HG03457 (cell line): ENCODE results near the gene ADAMTS9.

Source experiments
- ATAC-seq: cut with Tn5 transposase; IDR thresholded peaks from one replicate; pipeline ENCODE4 v1.9.1; 2021; ENCODE audit warnings: moderate number of reproducible peaks; ENCODE audit not compliant: unreplicated experiment

ADAMTS9 gene

DNA sequence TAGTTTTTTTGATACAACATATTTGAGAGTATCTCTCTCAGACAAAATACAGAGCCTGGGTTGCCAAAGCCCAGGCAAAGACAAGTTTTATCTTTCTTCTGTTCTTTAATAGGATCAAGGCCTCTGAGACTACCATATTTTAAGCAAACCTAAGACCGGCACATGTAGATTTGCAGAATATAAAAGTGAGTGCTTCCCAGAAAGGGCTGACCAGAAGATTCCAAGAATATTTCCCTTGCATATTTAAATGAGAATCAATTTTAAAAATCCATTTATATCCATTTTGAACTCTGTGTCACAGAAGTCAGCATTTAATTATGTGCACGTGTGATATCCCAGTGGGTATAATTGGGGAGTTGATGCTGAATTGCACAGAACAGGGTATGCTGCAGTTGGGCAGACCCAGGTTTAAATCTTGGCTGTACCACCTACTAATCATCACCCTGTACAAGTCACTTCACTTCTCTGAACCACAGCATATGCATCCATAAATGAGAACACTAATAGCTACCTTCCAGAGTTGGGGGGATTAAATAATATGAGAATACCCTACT lies 191.9 kb downstream of the ADAMTS9 start:
- no peak for ATAC-seq

- no peak for ATAC-seq
Measured at GRCh38 chr3:64495121-64495780, 192.5 kb downstream of the ADAMTS9 start.

GRCh38 chr3:64494526-64494925 lies 193.3 kb downstream of the ADAMTS9 start:
- no peak for ATAC-seq

DNA sequence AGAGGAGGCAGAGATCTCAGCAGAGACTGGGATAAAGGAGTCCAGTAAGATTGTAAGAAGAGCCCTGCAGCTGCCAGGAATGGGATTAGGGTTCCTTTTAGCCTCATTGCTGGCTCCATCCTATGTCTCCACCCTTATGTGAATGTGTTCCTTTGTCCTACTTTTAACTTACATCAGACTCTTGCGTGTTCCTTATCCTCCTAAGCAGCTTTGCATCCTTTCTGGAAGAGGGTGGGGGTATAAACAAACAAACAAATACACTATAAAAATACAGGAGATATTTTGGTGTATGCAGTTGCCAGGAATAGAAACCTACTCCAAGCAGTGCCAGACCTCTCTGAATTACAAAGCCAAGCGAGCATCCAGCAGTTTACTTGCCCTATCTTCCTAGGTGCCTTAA lies 194.7 kb downstream of the ADAMTS9 start:
- ATAC-seq = no peak

GRCh38 chr3:64491843-64492242 lies 196.0 kb downstream of the ADAMTS9 start:
- no peak for ATAC-seq

DNA sequence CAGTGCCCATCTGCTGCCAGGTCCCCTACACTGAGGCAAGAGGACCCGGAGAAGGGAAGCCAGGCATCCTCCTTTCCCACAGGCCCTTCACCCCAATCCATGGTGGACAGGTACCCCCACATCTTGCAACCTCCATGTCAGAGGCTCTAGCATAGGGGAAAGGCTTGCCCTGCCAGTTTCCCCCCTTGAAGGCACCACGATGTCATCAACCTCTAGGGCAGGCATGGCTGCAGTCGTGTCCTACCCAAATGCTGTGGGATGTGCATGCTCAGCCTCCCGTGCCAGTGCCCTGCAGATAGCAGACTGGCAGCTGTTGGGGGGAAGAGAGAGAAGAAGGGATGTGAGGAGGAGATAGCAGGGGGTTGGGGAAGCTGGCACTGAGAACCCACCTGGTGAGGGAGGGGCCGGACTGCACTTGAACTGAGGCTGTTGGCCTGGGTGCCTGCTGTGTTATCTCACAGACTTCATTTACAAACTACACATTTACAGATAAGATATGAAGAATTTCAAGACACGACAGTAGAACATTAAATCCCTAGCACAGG lies 197.5 kb downstream of the ADAMTS9 start:
- no peak for ATAC-seq

- no peak for ATAC-seq
Measured at GRCh38 chr3:64489361-64490044, 198.3 kb downstream of the ADAMTS9 start.

- no peak for ATAC-seq
Measured at GRCh38 chr3:64488939-64489338, 198.9 kb downstream of the ADAMTS9 start.

GRCh38 chr3:64484289-64484992 lies 203.4 kb downstream of the ADAMTS9 start:
- peak; percentile 96 for ATAC-seq

- no peak for ATAC-seq
Measured at GRCh38 chr3:64483467-64483866, 204.3 kb downstream of the ADAMTS9 start.

DNA sequence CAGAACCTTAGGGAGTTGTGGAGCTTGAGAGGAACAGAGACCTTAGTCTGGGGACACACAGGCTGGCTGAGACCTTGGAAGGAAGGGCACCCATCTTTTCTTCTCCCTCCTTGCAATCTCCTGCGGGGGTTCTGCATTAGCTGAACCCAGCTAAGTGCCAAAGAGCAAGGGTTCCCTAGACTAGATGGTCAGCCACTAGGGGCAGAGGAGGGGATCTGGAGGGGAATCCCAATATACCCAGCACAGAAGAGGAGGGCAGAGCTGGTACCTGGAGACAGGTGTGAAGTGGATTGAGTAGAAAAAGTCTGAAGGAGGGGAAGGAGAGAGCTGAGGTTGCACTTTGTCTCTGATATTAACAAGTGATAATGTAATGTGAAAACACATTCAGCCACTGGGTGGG lies 212.8 kb downstream of the ADAMTS9 start:
- no peak for ATAC-seq

DNA sequence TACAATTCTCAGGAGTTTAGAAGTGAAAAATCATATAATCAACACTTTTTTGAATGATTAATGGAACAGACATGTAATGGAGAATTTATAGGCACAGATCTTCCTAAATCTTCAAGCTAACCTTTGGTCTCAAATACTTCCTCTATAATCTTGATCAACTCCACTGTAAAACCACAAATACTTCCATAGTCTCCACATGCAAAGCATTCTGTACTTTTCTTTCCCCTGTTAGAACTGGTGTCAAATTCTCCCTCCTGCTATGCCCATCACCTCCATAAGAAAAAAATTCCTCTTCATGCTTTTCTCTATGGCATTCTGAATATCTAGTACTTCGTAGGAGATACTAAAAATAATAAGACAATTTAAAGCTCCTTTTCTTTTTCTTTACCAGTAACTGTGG lies 214.3 kb downstream of the ADAMTS9 start:
- no peak for ATAC-seq

GRCh38 chr3:64470436-64470835 lies 217.4 kb downstream of the ADAMTS9 start:
- ATAC-seq = no peak

DNA sequence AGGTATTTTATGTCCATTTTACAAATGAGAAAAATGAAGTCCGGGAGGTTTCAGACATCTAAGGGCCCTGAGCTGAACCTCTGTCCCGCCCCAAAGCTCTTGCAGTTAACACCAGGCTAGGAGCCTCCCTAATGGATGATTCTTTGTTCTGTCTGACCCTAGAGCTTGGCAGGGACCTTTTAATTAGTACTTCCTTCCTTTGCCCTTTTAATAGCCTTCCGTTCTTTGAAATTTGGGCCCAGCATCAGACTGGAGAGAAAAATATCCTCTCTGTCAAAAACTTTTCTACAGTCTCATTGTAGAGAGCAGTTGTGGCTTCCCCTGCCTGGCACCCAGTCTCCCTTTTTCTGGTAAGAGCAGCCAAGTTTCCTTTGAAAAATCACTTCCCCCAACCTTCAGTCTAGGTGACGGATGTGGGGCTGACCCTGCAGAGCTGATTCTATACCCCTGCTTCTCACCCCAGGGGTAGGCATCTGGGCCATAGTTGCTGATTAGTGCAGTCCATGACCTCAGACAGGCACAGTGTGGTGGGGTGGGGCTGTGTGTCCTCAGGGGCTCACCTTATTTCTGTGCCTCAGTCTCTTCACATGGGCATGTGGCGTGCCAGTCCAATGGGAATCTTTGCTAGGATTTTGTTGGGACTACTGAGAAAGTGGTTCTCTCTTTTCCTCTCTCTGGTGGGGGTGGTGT lies 220.4 kb downstream of the ADAMTS9 start:
- no peak for ATAC-seq
